ENCODE measurements around the gene MAP3K9. TPM values are rescaled to one million over a fixed set of nuclear protein-coding genes. Genes with fewer than 3 reads are reported as not detected.

Gene MAP3K9
- total and polyA plus RNA-seq, 2 donors (not counting 3 experiments of a cell fraction or from before 2014, with no cell fraction given), result 0.06 to 0.11 TPM

DNA sequence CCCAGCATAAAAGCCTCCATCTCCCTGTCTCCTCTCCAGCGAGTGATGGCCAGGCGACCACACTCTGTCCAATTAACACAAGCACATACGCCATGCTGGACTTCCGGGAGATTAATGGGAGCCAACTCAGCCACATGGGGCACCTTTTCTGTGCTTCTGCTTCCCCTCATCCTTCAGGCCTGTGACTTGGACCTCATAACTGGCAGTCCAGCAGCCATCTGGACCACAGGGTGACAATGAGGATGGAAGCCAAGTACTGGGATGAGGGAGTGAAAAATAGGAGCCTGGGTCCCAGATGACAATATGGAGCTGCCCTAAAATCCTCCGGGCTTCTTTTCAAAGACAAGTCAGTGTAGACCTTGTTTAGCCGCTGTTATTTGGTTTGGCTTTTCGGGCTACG is 12.8 kb downstream of the MAP3K9 start:
- Histone ChIP-seq H3K9ac (replicated peaks; ENCODE audit: extremely low read depth, insufficient read depth, low read length) (no peak overlapping the region), H3K79me2 (ENCODE audit: control insufficient read depth, insufficient read depth, low read length) (no peaks in the 10 kb centered on the region), H3K36me3 (ENCODE audit: control insufficient read depth in 2 of 2, extremely low read depth in 1 of 2, insufficient read depth in 2 of 2, low read length in 2 of 2) (no peaks in the 10 kb centered on the region), H3K27me3 (ENCODE audit: control insufficient read depth in 2 of 2, insufficient read depth in 2 of 2, low read length in 2 of 2) (no peaks in the 10 kb centered on the region), H3K4me3 (replicated peaks in 1 of 3; ENCODE audit: insufficient read depth in 1 of 3, low read depth in 1 of 3, low read length in 3 of 3) (no peak overlapping the region), H4K20me1 (replicated peaks; ENCODE audit: control insufficient read depth, extremely low read depth, insufficient read depth, low read length) (no peaks in the 10 kb centered on the region), H3K4me2 (ENCODE audit: insufficient read depth, low read length) (no peak overlapping the region), H3K27ac (ENCODE audit: insufficient read depth, low read depth, low read length) (no peak overlapping the region), H3K4me1 (ENCODE audit: control insufficient read depth, extremely low read depth, insufficient read depth, low read length) (no peaks in the 10 kb centered on the region), H2AFZ (ENCODE audit: low read depth, low read length) (no peak overlapping the region), H3K9me1 (replicated peaks; ENCODE audit: control insufficient read depth, extremely low read depth, insufficient read depth, low read length) (no peaks in the 10 kb centered on the region), H3K9me3 (replicated peaks; ENCODE audit: control insufficient read depth, insufficient read depth, low read length) (no peaks in the 10 kb centered on the region)
- intact Hi-C loops (cut with micrococcal nuclease) (no loop called here), dilution Hi-C loops (cut with MboI; ENCODE audit: extremely low pct_ligation_motif_present, low sequenced_read_pairs) (no loop called here)
- DNase-seq (ENCODE audit: low read depth, low spot score) (no peak), FAIRE-seq (no peak)
- ChIA-PET POLR2A (no interaction called here), CTCF (interaction anchor here (1.0 kb wide), 1 partner anchor 9 kb away, joined by 4 read pairs; no protein-coding TSS in a partner anchor)
- TF ChIP-seq POLR2AphosphoS5 (IDR thresholded peaks at IDR 0.05; ENCODE audit: insufficient read depth, low read depth, low read length) (no peak), MYC (IDR thresholded peaks at IDR 0.05; ENCODE audit: low read depth, low read length) (no peak), MAX (IDR thresholded peaks at IDR 0.05; ENCODE audit: insufficient read depth, insufficient read length) (no peak), POLR2A (IDR thresholded peaks at IDR 0.05; ENCODE audit: low read depth, low read length) (no peak), GATA2 (IDR thresholded peaks at IDR 0.05; ENCODE audit: insufficient read depth, insufficient read length, low read depth, low read length) (no peak), JUN (IDR thresholded peaks at IDR 0.05; ENCODE audit: borderline replicate concordance, insufficient read depth, insufficient read length, low read depth) (no peak), CTCF (IDR thresholded peaks at IDR 0.05; ENCODE audit: extremely low read depth in 1 of 2, insufficient read depth in 1 of 2, low read depth in 1 of 2, low read length in 2 of 2) (no peak), FOS (IDR thresholded peaks at IDR 0.05; ENCODE audit: borderline replicate concordance, insufficient read depth, low read length) (no peak), EZH2 (IDR thresholded peaks at IDR 0.05; ENCODE audit: borderline replicate concordance, low read depth, low read length, severe bottlenecking) (no peak)
- BruUV-seq (replicated peaks), result no TSS peak
